Measurements from ENCODE around the gene RAB13. TPM values are rescaled to one million over a fixed set of nuclear protein-coding genes. Genes with fewer than 3 reads are reported as not detected.

Gene RAB13
- total and polyA plus RNA-seq, 2 experiments from 2014 or later = 25.9 to 98.7 TPM

GRCh38 chr1:153978274-153978909 is 7.7 kb downstream of the RAB13 start:
- TF ChIP-seq EZH2phosphoT487 (IDR thresholded peaks at IDR 0.05; ENCODE audit: low read depth, severe bottlenecking, unreplicated experiment) (no peak), EZH2 (IDR thresholded peaks at IDR 0.05; ENCODE audit: borderline replicate concordance) (no peak), CTCF (IDR thresholded peaks at IDR 0.05; ENCODE audit: poor library complexity) (no peak)
- H3K4me1 ChIP-seq (ENCODE audit: insufficient read depth) = peaks cover 14% of the 10 kb centered on the region
- peak overlapping the region; percentile 75 for H3K4me3 ChIP-seq
- H3K27me3 ChIP-seq = no peaks in the 10 kb centered on the region
- H3K4me2 ChIP-seq = peak overlapping the region; percentile 99
- DNase-seq (ENCODE audit: low spot score) = no peak
- H3K27ac ChIP-seq = peak overlapping the region; percentile 93
- no peaks in the 10 kb centered on the region for H3K9me2 ChIP-seq (replicated peaks; ENCODE audit: insufficient read depth)
- H3K9me3 ChIP-seq (ENCODE audit: low read depth) = no peaks in the 10 kb centered on the region
- WGBS (ENCODE audit: low lambda C conversion rate, missing lambda C conversion rate) = 79% methylated on average over 9 of the region's 9 CpGs
- peaks cover 31% of the 10 kb centered on the region for H3K79me2 ChIP-seq
- peaks cover 3% of the 10 kb centered on the region for H4K20me1 ChIP-seq (ENCODE audit: insufficient read depth, poor library complexity, severe bottlenecking)
- H3K36me3 ChIP-seq (replicated peaks; ENCODE audit: insufficient read depth, low read depth) = no peaks in the 10 kb centered on the region
- peak overlapping the region; percentile 72 for H2AFZ ChIP-seq

- peak within 1 kb of the TSS; percentile 75 for H3K4me3 ChIP-seq
- no peaks in the 10 kb centered on the region for H3K27me3 ChIP-seq
- 1% methylated on average over 74 of the region's 75 CpGs for WGBS (ENCODE audit: low lambda C conversion rate, missing lambda C conversion rate)
- peaks cover 27% of the 10 kb centered on the region for H3K79me2 ChIP-seq
- H2AFZ ChIP-seq = peak within 1 kb of the TSS; percentile 72
- peak; percentile 93 for DNase-seq (ENCODE audit: low spot score)
- peaks cover 3% of the 10 kb centered on the region for H4K20me1 ChIP-seq (ENCODE audit: insufficient read depth, poor library complexity, severe bottlenecking)
- H3K4me1 ChIP-seq (ENCODE audit: insufficient read depth) = peaks cover 14% of the 10 kb centered on the region
- no peaks in the 10 kb centered on the region for H3K36me3 ChIP-seq (replicated peaks; ENCODE audit: insufficient read depth, low read depth)
- H3K9me2 ChIP-seq (replicated peaks; ENCODE audit: insufficient read depth) = no peaks in the 10 kb centered on the region
- TF ChIP-seq EZH2phosphoT487 (IDR thresholded peaks at IDR 0.05; ENCODE audit: low read depth, severe bottlenecking, unreplicated experiment) = no peak
- TF ChIP-seq EZH2 (IDR thresholded peaks at IDR 0.05; ENCODE audit: borderline replicate concordance) = no peak
- no peak for TF ChIP-seq CTCF (IDR thresholded peaks at IDR 0.05; ENCODE audit: poor library complexity)
- no peaks in the 10 kb centered on the region for H3K9me3 ChIP-seq (ENCODE audit: low read depth)
- peak within 1 kb of the TSS; percentile 93 for H3K27ac ChIP-seq
- peak within 1 kb of the TSS; percentile 99 for H3K4me2 ChIP-seq
These were observed 8.6 kb downstream of the RAB13 start, which contains the start of gene JTB for GRCh38 chr1:153977250-153978240. Gene JTB (minus strand): TSS chr1:153977674. CDS start chr1:153977252, 422 bp downstream.

GRCh38 chr1:153976819-153977249 is 9.3 kb downstream of the RAB13 start:
- H3K4me2 ChIP-seq = peak overlapping the region; percentile 99
- peaks cover 27% of the 10 kb centered on the region for H3K79me2 ChIP-seq
- no peaks in the 10 kb centered on the region for H3K27me3 ChIP-seq
- peak overlapping the region; percentile 93 for H3K27ac ChIP-seq
- H3K36me3 ChIP-seq (replicated peaks; ENCODE audit: insufficient read depth, low read depth) = no peaks in the 10 kb centered on the region
- no peak for DNase-seq (ENCODE audit: low spot score)
- no peaks in the 10 kb centered on the region for H3K9me3 ChIP-seq (ENCODE audit: low read depth)
- H2AFZ ChIP-seq = peak overlapping the region; percentile 72
- no peak for TF ChIP-seq EZH2 (IDR thresholded peaks at IDR 0.05; ENCODE audit: borderline replicate concordance)
- no peak for TF ChIP-seq CTCF (IDR thresholded peaks at IDR 0.05; ENCODE audit: poor library complexity)
- no peak for TF ChIP-seq EZH2phosphoT487 (IDR thresholded peaks at IDR 0.05; ENCODE audit: low read depth, severe bottlenecking, unreplicated experiment)
- no peaks in the 10 kb centered on the region for H3K9me2 ChIP-seq (replicated peaks; ENCODE audit: insufficient read depth)
- WGBS (ENCODE audit: low lambda C conversion rate, missing lambda C conversion rate) = 1% methylated on average over 16 of the region's 16 CpGs
- peaks cover 3% of the 10 kb centered on the region for H4K20me1 ChIP-seq (ENCODE audit: insufficient read depth, poor library complexity, severe bottlenecking)
- H3K4me1 ChIP-seq (ENCODE audit: insufficient read depth) = peaks cover 14% of the 10 kb centered on the region
- H3K4me3 ChIP-seq = peak overlapping the region; percentile 75
